GM10248 (cell line): ENCODE results near the gene GSTP1.
A peak's percentile ranks its signal among the peaks of the same experiment; 100 is the strongest.
"Not testable (repeated sequence)": the region's sequence is repeated elsewhere in the genome, so short reads cannot be mapped to it uniquely, and the experiment has no call there.

Source experiments
- CTCF ChIA-PET: fragments of 300-600 bp; sonication (Branson Sonifier 250); formaldehyde crosslinking; extraction: SDS; loops from one replicate; lab custom pipeline; 2021; ENCODE audit warnings: antibody characterized with exemption; lab: Yijun Ruan, JAX
- POLR2A ChIA-PET: fragments of 350-650 bp; sonication (Branson Sonifier 250); formaldehyde crosslinking; extraction: SDS; loops from one replicate; lab custom pipeline; 2020; ENCODE audit warnings: antibody characterized with exemption; lab: Yijun Ruan, JAX
- DNase-seq: peaks from one replicate; pipeline ENCODE4 v3.0.0; 2012; ENCODE audit errors: extremely low spot score
- TF ChIP-seq, protein P1 (sequence below): IDR thresholded peaks from 2 replicates; pipeline ENCODE4 v1.5.1; 2012; ENCODE audit warnings: mild to moderate bottlenecking, low read depth; ENCODE audit errors: extremely low read depth, missing control alignments, control extremely low read depth

Gene GSTP1

DNA sequence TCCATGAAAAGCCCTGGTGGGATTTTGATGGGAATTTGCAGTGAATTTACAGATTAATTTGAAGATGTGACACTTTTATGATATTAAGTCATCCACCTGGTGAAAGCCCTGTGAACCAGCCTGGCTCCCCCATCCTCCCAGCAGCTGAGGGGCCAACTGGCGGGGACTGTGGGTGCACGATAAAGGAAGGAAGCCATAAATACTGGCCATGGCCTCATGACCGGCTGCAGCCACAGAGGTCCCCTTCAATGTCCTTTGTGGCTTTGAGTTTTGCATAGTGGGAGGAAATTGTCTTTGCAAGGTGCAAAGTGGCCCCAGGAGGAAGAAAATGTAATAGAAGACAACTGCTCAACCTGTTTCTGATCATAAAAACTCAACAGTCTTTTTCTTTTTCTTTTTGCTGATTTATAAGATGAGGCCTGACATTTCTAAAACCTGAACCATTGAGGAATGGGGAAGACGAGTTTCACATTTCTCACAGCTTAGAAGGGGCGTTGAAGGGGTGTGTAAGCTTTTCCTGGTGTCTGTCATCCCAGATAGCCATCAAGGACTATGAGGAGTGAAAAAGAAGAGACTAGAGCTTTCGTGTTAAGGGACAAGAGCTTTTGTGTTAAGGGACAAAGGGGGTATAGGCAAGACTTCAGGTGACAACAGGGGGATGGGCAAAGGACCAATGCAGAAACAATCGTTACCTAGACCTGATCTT is 16.9 kb downstream of the GSTP1 start:
- DNase-seq, result peak; percentile 68
- TF ChIP-seq, protein P1, sequence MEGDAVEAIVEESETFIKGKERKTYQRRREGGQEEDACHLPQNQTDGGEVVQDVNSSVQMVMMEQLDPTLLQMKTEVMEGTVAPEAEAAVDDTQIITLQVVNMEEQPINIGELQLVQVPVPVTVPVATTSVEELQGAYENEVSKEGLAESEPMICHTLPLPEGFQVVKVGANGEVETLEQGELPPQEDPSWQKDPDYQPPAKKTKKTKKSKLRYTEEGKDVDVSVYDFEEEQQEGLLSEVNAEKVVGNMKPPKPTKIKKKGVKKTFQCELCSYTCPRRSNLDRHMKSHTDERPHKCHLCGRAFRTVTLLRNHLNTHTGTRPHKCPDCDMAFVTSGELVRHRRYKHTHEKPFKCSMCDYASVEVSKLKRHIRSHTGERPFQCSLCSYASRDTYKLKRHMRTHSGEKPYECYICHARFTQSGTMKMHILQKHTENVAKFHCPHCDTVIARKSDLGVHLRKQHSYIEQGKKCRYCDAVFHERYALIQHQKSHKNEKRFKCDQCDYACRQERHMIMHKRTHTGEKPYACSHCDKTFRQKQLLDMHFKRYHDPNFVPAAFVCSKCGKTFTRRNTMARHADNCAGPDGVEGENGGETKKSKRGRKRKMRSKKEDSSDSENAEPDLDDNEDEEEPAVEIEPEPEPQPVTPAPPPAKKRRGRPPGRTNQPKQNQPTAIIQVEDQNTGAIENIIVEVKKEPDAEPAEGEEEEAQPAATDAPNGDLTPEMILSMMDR, result peak; percentile 17
- CTCF ChIA-PET, result interaction anchor here (1.7 kb wide), 1 partner anchor 9 kb away, joined by 10 read pairs; no protein-coding TSS in a partner anchor
- POLR2A ChIA-PET, result no interaction called here

GRCh38 chr11:67601098-67601497 is 17.5 kb downstream of the GSTP1 start:
- CTCF ChIA-PET, result interaction anchor here (1.7 kb wide), 1 partner anchor 10 kb away, joined by 10 read pairs; no protein-coding TSS in a partner anchor
- DNase-seq, result no peak
- POLR2A ChIA-PET, result no interaction called here
- TF ChIP-seq, protein P1, result no peak

DNA sequence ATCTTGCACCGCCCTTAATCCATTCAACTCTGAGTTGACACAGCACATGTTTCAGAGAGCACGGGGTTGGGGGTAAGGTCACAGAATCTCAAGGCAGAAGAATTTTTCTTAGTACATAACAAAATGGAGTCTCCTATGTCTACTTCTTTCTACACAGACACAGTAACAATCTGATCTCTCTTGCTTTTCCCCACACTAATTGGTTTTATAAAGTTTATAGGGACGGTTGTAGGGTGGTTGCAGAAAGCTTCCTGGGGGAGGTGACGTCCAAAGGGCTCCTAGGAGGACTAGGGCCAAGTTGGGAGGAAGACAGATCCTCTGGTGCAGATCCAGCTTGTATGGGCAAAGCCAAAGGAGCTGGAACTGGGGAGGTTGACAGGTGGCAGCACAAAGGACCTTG is 20.5 kb downstream of the GSTP1 start:
- POLR2A ChIA-PET, DNase-seq: not testable (repeated sequence)
- CTCF ChIA-PET, result interaction anchor here (0.7 to 0.8 kb wide), 2 partner anchors 10 to 19 kb away, joined by 3 read pairs; no protein-coding TSS in a partner anchor

- no peak for DNase-seq
- CTCF ChIA-PET, result interaction anchor here (0.8 kb wide), 1 partner anchor 9 kb away, joined by 3 read pairs; no protein-coding TSS in a partner anchor
- POLR2A ChIA-PET, result no interaction called here
- TF ChIP-seq, protein P1, result no peak
Measured at GRCh38 chr11:67604815-67605214, 21.2 kb downstream of the GSTP1 start.

DNA sequence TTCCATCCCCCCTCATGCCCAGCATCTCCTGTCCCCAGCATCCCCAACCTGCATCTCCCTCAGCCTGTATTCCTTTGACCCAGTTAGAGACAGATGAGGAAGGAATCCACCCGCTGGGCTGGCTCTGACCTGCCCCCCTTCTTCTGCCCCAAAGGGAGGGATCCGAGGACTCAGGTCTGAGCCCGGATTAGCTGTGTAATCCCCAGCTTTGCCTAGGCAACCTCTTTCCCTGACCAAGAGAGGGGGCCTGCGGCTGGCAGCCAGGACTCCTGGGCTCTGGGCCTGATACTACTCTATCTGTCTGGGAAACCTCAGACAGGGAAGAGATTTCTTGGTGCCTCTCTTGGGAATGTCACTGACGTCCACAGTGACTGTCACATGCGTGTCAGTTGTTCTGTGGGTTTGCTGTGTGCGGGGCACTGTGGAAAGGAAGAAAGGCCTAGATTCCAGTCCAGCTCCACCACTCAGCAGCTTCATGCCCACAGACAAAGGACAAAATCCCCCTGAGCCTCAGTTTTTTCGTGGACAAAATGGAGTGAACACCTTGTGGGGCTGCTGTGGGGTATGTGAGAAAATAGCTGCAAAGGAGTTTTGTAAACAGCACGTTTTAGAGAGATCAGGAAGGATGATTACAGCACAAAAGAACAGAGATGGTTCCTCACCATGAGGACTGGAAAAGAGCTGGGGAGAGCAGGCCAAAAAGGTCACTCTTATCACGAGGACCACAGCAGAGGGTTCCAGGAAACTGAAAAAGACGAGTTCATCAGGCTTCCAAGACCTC is 21.8 kb downstream of the GSTP1 start:
- ChIA-PET CTCF (interaction anchor here (0.7 to 1.0 kb wide), 2 partner anchors 8 to 33 kb away, joined by 3 read pairs; no protein-coding TSS in a partner anchor), POLR2A (no interaction called here)
- TF ChIP-seq, protein P1, result no peak
- DNase-seq, result no peak

DNA sequence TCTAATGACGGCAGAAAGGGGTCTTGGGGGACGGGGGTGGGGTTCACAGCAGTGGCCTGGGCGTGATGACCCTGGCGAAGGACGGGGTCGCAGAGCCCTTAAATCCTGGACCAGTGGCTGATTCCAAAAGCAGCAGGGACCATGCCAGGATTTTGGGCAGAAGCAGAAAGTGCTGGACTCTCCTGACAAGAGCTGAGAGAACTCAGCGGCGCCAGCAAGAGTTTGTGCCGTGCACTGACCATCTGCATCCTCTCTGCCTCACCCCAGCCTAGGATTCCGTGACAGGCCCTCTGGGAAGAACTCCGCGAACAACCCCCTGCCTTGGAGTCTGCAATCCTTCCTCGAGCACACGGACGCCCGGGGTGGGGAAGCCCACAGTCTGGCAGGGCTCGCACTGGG is 22.5 kb downstream of the GSTP1 start:
- TF ChIP-seq, protein P1, result no peak
- ChIA-PET CTCF (interaction anchor here (0.7 to 1.0 kb wide), 2 partner anchors 8 to 34 kb away, joined by 3 read pairs; no protein-coding TSS in a partner anchor), POLR2A (no interaction called here)
- DNase-seq, result no peak
